ENCODE data around the gene UMOD. TPM values are rescaled to one million over a fixed set of nuclear protein-coding genes. Genes with fewer than 3 reads are reported as not detected.

Gene UMOD
- polyA plus RNA-seq (not detected in 3 replicates), polyA minus RNA-seq (not detected in 3 replicates)
- not detected for polyA plus RNA-seq (2011; ENCODE audit: low read depth)
- polyA plus RNA-seq (2011; cell fraction: cytosol; rRNA removed): not detected in 2 replicates
- not detected in 2 replicates for polyA plus RNA-seq (2011; cell fraction: nucleus; rRNA removed)
- not detected in 2 replicates for polyA plus RNA-seq (2012; ENCODE audit: low replicate concordance)
- polyA minus RNA-seq (2011; cell fraction: cytosol; rRNA and poly(A)+ RNA removed): not detected
- polyA minus RNA-seq (2011; cell fraction: nucleus; rRNA and poly(A)+ RNA removed): not detected in 2 replicates

DNA sequence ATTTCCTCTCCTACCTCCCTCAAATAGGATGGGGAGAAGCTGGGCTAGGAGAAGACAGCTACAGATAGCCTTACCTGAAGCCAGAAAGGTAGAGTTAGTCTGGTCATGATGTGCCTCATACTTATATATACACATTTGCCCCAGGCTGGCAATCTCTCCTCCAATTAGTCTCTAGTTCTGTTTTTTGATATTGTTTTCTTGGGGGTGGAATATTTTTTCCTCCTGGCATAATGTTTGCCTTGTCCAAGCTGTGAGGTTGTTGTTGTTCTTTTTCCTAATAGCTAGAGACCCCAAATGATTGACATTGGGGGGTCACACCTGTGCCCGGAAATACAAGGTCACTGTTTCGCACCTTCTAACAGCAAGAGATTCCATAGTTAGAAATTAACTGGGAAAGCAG, at the start of gene UMOD:
Gene UMOD, minus strand, starts transcription at position 101 of the 400 bp plus-strand sequence. CDS start 1,978 bp downstream, outside the sequence.
- no peak within 1 kb of the TSS for H3K4me3 ChIP-seq (ENCODE audit: control insufficient read depth in 2 of 3, extremely low read depth in 1 of 3, insufficient read depth in 2 of 3, low read depth in 1 of 3, low read length in 3 of 3)
- no peaks in the 10 kb centered on the region for H4K20me1 ChIP-seq (ENCODE audit: control insufficient read depth, extremely low read depth, insufficient read depth, low read length)
- H3K79me2 ChIP-seq (ENCODE audit: control insufficient read depth, insufficient read depth, low read length): no peaks in the 10 kb centered on the region
- H3K27ac ChIP-seq (ENCODE audit: control insufficient read depth, insufficient read depth, low read length): no peak within 1 kb of the TSS
- FAIRE-seq (no peak), DNase-seq (ENCODE audit: low read depth, low spot score) (no peak)
- no peak within 1 kb of the TSS for H3K4me2 ChIP-seq (ENCODE audit: control insufficient read depth, extremely low read depth, insufficient read depth, low read depth, low read length)
- no peaks in the 10 kb centered on the region for H3K4me1 ChIP-seq (ENCODE audit: control insufficient read depth, extremely low read depth, insufficient read depth, low read length)
- H3K9me3 ChIP-seq (ENCODE audit: control insufficient read depth, low read depth, low read length): no peaks in the 10 kb centered on the region
- H3K27me3 ChIP-seq (ENCODE audit: control insufficient read depth, extremely low read depth, insufficient read depth, low read length): no peaks in the 10 kb centered on the region
- no peaks in the 10 kb centered on the region for H3K36me3 ChIP-seq (ENCODE audit: control insufficient read depth in 2 of 2, extremely low read depth in 1 of 2, insufficient read depth in 2 of 2, low read length in 2 of 2)
- no peak within 1 kb of the TSS for H3K9ac ChIP-seq (ENCODE audit: control insufficient read depth, extremely low read depth, insufficient read depth, low read length)
- H2AFZ ChIP-seq (ENCODE audit: control insufficient read depth, low read length): no peak within 1 kb of the TSS
- dilution Hi-C loops (cut with MboI; ENCODE audit: extremely low pct_ligation_motif_present, low sequenced_read_pairs): no loop called here
- TF ChIP-seq CTCF (optimal IDR thresholded peaks at IDR 0.05 in 1 of 3, IDR thresholded peaks at IDR 0.05 in 1 of 3, conservative IDR thresholded peaks at IDR 0.05 in 1 of 3; ENCODE audit: extremely low read depth in 1 of 3, insufficient read depth in 2 of 3, low read length in 3 of 3) (no peak), EZH2 (IDR thresholded peaks at IDR 0.05; ENCODE audit: low read length) (no peak)
- H3K9me1 ChIP-seq (ENCODE audit: control insufficient read depth, extremely low read depth, insufficient read depth, low read length): no peaks in the 10 kb centered on the region

- no peak overlapping the region for H3K27ac ChIP-seq (ENCODE audit: control insufficient read depth, insufficient read depth, low read length)
- no peaks in the 10 kb centered on the region for H3K27me3 ChIP-seq (ENCODE audit: control insufficient read depth, extremely low read depth, insufficient read depth, low read length)
- no peaks in the 10 kb centered on the region for H3K9me3 ChIP-seq (ENCODE audit: control insufficient read depth, low read depth, low read length)
- no peak for TF ChIP-seq EZH2 (IDR thresholded peaks at IDR 0.05; ENCODE audit: low read length)
- no peak for TF ChIP-seq CTCF (optimal IDR thresholded peaks at IDR 0.05 in 1 of 3, IDR thresholded peaks at IDR 0.05 in 1 of 3, conservative IDR thresholded peaks at IDR 0.05 in 1 of 3; ENCODE audit: extremely low read depth in 1 of 3, insufficient read depth in 2 of 3, low read length in 3 of 3)
- no peaks in the 10 kb centered on the region for H3K36me3 ChIP-seq (ENCODE audit: control insufficient read depth in 2 of 2, extremely low read depth in 1 of 2, insufficient read depth in 2 of 2, low read length in 2 of 2)
- no peak overlapping the region for H3K9ac ChIP-seq (ENCODE audit: control insufficient read depth, extremely low read depth, insufficient read depth, low read length)
- no peak for FAIRE-seq
- no peak overlapping the region for H3K4me3 ChIP-seq (ENCODE audit: control insufficient read depth in 2 of 3, extremely low read depth in 1 of 3, insufficient read depth in 2 of 3, low read depth in 1 of 3, low read length in 3 of 3)
- no peaks in the 10 kb centered on the region for H3K9me1 ChIP-seq (ENCODE audit: control insufficient read depth, extremely low read depth, insufficient read depth, low read length)
- no peak overlapping the region for H2AFZ ChIP-seq (ENCODE audit: control insufficient read depth, low read length)
- DNase-seq (ENCODE audit: low read depth, low spot score): no peak
- H3K79me2 ChIP-seq (ENCODE audit: control insufficient read depth, insufficient read depth, low read length): no peaks in the 10 kb centered on the region
- no peak overlapping the region for H3K4me2 ChIP-seq (ENCODE audit: control insufficient read depth, extremely low read depth, insufficient read depth, low read depth, low read length)
- dilution Hi-C loops (cut with MboI; ENCODE audit: extremely low pct_ligation_motif_present, low sequenced_read_pairs): no loop called here
- no peaks in the 10 kb centered on the region for H3K4me1 ChIP-seq (ENCODE audit: control insufficient read depth, extremely low read depth, insufficient read depth, low read length)
- no peaks in the 10 kb centered on the region for H4K20me1 ChIP-seq (ENCODE audit: control insufficient read depth, extremely low read depth, insufficient read depth, low read length)
These were observed 49.0 kb upstream of the UMOD start for GRCh38 chr16:20401475-20402016.

Measured in keratinocyte (primary cell).